ENCODE results near the gene NFKB2.

DNA sequence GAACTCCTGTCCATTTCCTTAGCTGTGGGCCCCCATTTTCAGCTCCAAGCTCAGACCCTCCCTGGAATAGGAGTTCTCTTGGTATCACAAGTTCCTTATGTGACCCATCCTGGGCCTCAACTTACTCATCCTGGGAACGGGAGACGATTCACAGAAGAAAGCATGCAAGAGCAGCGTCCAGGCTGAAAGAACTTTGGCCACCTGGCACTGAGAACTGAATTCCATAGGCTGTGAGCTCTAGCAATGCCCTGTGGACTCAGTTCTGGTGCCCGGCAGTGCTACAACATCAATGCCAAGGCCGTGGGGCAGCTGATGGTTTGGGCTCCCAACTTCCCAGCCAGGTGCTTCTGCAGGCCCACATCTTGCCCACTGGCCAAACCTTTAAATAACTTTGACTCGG lies 40.8 kb downstream of the NFKB2 start:
- no peak for TF ChIP-seq EZH2 (IDR thresholded peaks at IDR 0.05; ENCODE audit: insufficient read depth, low read length)
- TF ChIP-seq, protein P1, sequence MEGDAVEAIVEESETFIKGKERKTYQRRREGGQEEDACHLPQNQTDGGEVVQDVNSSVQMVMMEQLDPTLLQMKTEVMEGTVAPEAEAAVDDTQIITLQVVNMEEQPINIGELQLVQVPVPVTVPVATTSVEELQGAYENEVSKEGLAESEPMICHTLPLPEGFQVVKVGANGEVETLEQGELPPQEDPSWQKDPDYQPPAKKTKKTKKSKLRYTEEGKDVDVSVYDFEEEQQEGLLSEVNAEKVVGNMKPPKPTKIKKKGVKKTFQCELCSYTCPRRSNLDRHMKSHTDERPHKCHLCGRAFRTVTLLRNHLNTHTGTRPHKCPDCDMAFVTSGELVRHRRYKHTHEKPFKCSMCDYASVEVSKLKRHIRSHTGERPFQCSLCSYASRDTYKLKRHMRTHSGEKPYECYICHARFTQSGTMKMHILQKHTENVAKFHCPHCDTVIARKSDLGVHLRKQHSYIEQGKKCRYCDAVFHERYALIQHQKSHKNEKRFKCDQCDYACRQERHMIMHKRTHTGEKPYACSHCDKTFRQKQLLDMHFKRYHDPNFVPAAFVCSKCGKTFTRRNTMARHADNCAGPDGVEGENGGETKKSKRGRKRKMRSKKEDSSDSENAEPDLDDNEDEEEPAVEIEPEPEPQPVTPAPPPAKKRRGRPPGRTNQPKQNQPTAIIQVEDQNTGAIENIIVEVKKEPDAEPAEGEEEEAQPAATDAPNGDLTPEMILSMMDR (IDR thresholded peaks at IDR 0.05; ENCODE audit: insufficient read depth, low read depth, low read length): no peak

Data from astrocyte (in vitro differentiated cells and primary cell).